RWPE1 (cell line): Measurements from ENCODE around the gene RSPO1.
A peak's percentile ranks its signal among the peaks of the same experiment; 100 is the strongest.
"Not testable (repeated sequence)": the region's sequence is repeated elsewhere in the genome, so short reads cannot be mapped to it uniquely, and the experiment has no call there.

Source experiments
- CTCF ChIA-PET: fragments of 350-600 bp; sonication (Branson Sonifier 250); formaldehyde crosslinking; extraction: SDS; loops from one replicate; lab custom pipeline; 2021; lab: Yijun Ruan, JAX
- POLR2A ChIA-PET: fragments of 400-600 bp; formaldehyde crosslinking; extraction: SDS; loops from one replicate; lab custom pipeline; 2020; ENCODE audit warnings: antibody characterized with exemption; ENCODE audit not compliant: low non-redundant PET; lab: Yijun Ruan, JAX
- DNase-seq: peaks from one replicate; pipeline ENCODE4 v3.0.0; 2012; ENCODE audit warnings: low spot score
- H3K27ac ChIP-seq: fragments of 450-650 bp; 2 replicates; pipeline ENCODE4 v1.5.1; 2017
- CTCF ChIP-seq: fragments of 450-650 bp; conservative IDR thresholded peaks from 2 replicates; pipeline ENCODE4 v1.5.1; 2017; ENCODE audit warnings: low read depth, mild to moderate bottlenecking

The RSPO1 gene, protein sequence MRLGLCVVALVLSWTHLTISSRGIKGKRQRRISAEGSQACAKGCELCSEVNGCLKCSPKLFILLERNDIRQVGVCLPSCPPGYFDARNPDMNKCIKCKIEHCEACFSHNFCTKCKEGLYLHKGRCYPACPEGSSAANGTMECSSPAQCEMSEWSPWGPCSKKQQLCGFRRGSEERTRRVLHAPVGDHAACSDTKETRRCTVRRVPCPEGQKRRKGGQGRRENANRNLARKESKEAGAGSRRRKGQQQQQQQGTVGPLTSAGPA

GRCh38 chr1:37634244-37634991 is at the start of gene RSPO1:
Gene RSPO1 (minus strand): TSS chr1:37634892. CDS start chr1:37629661, 5,231 bp downstream.
- ChIA-PET CTCF (interaction anchor here (0.6 to 2.1 kb wide), 3 partner anchors 11 to 356 kb away, joined by 4 to 12 read pairs (median 5); no protein-coding TSS in a partner anchor), POLR2A (interaction anchor here (0.6 kb wide), 1 partner anchor 20 kb away, joined by 12 read pairs; no protein-coding TSS in a partner anchor)
- no peak for TF ChIP-seq CTCF
- DNase-seq, result peak; percentile 24
- no peak within 1 kb of the TSS for H3K27ac ChIP-seq

DNA sequence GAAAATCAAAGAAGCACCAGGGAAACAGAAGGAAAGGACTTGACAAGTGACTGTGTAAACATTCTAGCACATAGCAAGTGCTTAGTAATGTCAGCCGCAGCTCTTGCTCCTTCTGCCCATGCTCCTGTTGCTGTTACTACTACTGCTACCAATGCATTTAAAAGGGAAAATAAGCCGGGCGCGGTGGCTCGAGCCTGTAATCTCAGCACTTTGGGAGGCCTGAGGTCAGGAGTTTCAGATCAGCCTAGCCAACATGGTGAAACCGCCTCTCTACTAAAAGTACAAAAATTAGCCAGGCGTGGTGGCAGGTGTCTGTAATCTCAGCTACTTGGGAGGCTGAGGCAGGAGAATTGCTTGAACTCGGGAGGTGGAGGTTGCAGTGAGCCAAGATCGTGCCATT is 49.5 kb upstream of the RSPO1 start:
- H3K27ac ChIP-seq, POLR2A ChIA-PET, DNase-seq: not testable (repeated sequence)
- CTCF ChIA-PET, result interaction anchor here (0.5 to 2.5 kb wide), 4 partner anchors 81 to 1743 kb away, joined by 3 to 17 read pairs (median 6); no protein-coding TSS in a partner anchor

- peak; percentile 84 for TF ChIP-seq CTCF
- ChIA-PET CTCF (interaction anchor here (0.6 to 2.5 kb wide), 13 partner anchors 76 to 1166 kb away, joined by 3 to 17 read pairs (median 3); no protein-coding TSS in a partner anchor), POLR2A (no interaction called here)
- peak; percentile 59 for DNase-seq
- 0 out of 2 replicates have a peak overlapping the region, but pooled peaks have one; percentile 36 for H3K27ac ChIP-seq
Measured at GRCh38 chr1:37682334-37682987, 47.8 kb upstream of the RSPO1 start.

GRCh38 chr1:37680933-37681332 is 46.2 kb upstream of the RSPO1 start:
- no peak for DNase-seq

DNA sequence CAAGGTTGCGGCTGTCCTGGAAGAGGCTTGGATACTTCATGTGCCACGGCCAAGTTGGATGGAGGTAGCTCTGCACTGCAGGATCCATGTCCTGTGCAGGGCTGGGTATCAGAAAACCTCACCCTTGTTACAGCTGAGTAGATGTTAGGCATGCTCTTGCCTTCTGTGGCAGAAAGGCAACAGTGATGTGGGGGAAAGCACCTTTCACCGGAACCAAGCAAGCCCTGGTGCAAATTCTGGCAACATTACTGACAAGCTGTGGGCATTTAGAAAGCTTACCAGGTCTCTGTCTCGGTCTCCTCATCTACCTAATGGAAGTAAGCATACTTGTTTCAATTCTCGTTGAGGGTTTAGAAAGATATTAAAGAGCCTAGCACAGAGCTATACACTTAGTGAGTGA is 43.1 kb upstream of the RSPO1 start:
- no peak overlapping the region for H3K27ac ChIP-seq
- CTCF ChIA-PET, result no interaction called here
- POLR2A ChIA-PET, result no interaction called here
- no peak for TF ChIP-seq CTCF
- no peak for DNase-seq

More at GRCh38 chr1:37680933-37681332, 46.2 kb upstream of the RSPO1 start:
- CTCF ChIA-PET, result interaction anchor here (0.6 kb wide), 1 partner anchor 151 kb away, joined by 3 read pairs; no protein-coding TSS in a partner anchor
- TF ChIP-seq CTCF, result no peak
- POLR2A ChIA-PET, result no interaction called here
- H3K27ac ChIP-seq, result no peak overlapping the region

DNA sequence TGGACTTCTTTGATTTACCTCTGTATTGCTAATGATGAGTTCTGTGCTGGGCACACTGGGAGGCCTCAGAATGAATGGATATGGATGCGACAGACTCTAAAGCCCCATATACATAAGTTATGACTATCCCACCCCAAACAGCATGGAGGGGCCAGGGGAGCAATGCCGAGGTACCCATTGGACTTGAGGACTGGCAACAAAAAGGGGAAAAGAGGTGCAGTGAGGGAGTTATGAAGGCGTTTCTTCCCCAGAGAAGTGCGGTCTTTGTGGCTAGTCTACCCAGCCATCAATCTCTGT is 42.4 kb upstream of the RSPO1 start:
- no peak overlapping the region for H3K27ac ChIP-seq
- no peak for DNase-seq
- ChIA-PET CTCF (no interaction called here), POLR2A (no interaction called here)
- no peak for TF ChIP-seq CTCF
